ENCODE results near the gene PIK3CA.
"Not testable (repeated sequence)": the region's sequence is repeated elsewhere in the genome, so short reads cannot be mapped to it uniquely, and the experiment has no call there.

Gene PIK3CA

GRCh38 chr3:179247289-179248015 lies 99.3 kb downstream of the PIK3CA start:
- no peak overlapping the region for H3K9ac ChIP-seq (ENCODE audit: low read depth, low read length)

DNA sequence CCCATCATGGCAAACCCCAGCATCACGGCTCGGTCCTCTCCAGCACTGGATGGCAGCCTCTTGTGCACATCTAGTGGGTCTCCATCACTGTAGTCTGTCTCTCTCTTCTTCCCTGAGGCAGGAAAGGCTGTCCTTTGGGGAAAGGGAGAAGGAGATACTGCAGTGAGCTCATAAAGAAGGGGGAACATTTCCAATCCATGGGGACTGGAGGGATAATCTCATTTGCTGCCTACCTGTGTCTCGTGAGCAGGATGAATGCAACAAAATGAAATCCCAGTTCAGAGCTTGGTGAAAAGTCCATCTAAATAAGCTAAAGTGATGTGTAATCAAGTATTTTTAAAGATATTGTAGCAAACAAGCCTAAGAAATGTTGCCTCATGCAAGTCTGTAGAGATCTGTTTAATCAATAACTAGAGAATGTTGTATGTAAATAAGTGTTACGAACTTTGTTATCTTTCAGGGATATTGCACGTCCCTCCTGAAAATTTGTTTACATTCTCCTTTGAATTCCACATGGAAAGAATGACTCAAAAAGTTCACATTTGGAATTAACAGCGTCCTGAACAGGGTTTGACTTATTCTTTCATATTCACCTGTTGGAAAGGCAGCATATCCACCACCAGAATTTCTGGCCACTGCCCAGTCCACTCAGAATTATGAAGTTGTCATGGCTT lies 102.8 kb downstream of the PIK3CA start, which contains the start of gene KCNMB3:
Gene KCNMB3 (minus strand): TSS at position 312 of the 674 bp plus-strand sequence. CDS start 124 bp downstream, at position 188.
- H3K9ac ChIP-seq (ENCODE audit: low read depth, low read length): no peak within 1 kb of the TSS
- H3K36me3 ChIP-seq (ENCODE audit: insufficient read depth, low read length): peaks cover 3% of the 10 kb centered on the region; the same call in 1 of the 2 replicates
- no peaks in the 10 kb centered on the region for H3K4me1 ChIP-seq (ENCODE audit: insufficient read depth, low read length)
- H3K9me3 ChIP-seq (ENCODE audit: control insufficient read depth, insufficient read depth, low read length): no peaks in the 10 kb centered on the region

More at GRCh38 chr3:179247289-179248015, 99.3 kb downstream of the PIK3CA start:
- H3K4me1 ChIP-seq (ENCODE audit: insufficient read depth, low read length): no peaks in the 10 kb centered on the region
- H3K36me3 ChIP-seq (ENCODE audit: insufficient read depth, low read length): peaks cover 3% of the 10 kb centered on the region; the same call in 1 of the 2 replicates
- H3K9me3 ChIP-seq (ENCODE audit: control insufficient read depth, insufficient read depth, low read length): no peaks in the 10 kb centered on the region

- H3K9ac ChIP-seq (ENCODE audit: low read depth, low read length): no peak overlapping the region
- H3K4me1 ChIP-seq (ENCODE audit: insufficient read depth, low read length): no peaks in the 10 kb centered on the region
- H3K36me3 ChIP-seq (ENCODE audit: insufficient read depth, low read length): no peaks in the 10 kb centered on the region; the same call in 1 of the 2 replicates
These were observed 108.7 kb downstream of the PIK3CA start for GRCh38 chr3:179256813-179257212.

GRCh38 chr3:179257742-179258141 lies 109.6 kb downstream of the PIK3CA start:
- H3K36me3 ChIP-seq (ENCODE audit: insufficient read depth, low read length); H3K9me3 ChIP-seq (ENCODE audit: control insufficient read depth, insufficient read depth, low read length); H3K4me1 ChIP-seq (ENCODE audit: insufficient read depth, low read length); H3K9ac ChIP-seq (ENCODE audit: low read depth, low read length): not testable (repeated sequence)

More at GRCh38 chr3:179256813-179257212, 108.7 kb downstream of the PIK3CA start:
- H3K9me3 ChIP-seq (ENCODE audit: control insufficient read depth, insufficient read depth, low read length): peaks cover 3% of the 10 kb centered on the region; the same call in 1 of the 2 replicates

DNA sequence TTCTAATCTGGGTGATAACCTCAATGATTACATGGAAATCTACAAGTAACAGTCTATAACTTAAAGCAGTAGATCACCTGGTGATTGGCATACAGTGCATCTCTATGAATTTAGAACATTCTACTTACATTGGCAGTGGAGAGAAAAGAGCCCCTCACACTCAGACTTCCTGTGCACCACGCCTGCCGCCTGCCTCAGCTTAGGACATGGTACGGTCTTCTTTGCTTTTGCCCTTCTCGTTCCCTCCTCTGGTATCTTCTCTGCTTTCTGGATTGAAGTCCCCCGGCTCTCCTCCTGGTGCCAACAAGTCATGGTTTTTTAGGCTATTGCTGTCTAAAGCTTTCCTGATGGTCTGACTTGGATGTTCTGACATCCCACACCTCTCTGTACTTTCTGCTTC lies 110.7 kb downstream of the PIK3CA start:
- peaks cover 3% of the 10 kb centered on the region; the same call in 1 of the 2 replicates for H3K9me3 ChIP-seq (ENCODE audit: control insufficient read depth, insufficient read depth, low read length)
- H3K9ac ChIP-seq (ENCODE audit: low read depth, low read length): no peak overlapping the region
- no peaks in the 10 kb centered on the region for H3K4me1 ChIP-seq (ENCODE audit: insufficient read depth, low read length)
- H3K36me3 ChIP-seq (ENCODE audit: insufficient read depth, low read length): no peaks in the 10 kb centered on the region

DNA sequence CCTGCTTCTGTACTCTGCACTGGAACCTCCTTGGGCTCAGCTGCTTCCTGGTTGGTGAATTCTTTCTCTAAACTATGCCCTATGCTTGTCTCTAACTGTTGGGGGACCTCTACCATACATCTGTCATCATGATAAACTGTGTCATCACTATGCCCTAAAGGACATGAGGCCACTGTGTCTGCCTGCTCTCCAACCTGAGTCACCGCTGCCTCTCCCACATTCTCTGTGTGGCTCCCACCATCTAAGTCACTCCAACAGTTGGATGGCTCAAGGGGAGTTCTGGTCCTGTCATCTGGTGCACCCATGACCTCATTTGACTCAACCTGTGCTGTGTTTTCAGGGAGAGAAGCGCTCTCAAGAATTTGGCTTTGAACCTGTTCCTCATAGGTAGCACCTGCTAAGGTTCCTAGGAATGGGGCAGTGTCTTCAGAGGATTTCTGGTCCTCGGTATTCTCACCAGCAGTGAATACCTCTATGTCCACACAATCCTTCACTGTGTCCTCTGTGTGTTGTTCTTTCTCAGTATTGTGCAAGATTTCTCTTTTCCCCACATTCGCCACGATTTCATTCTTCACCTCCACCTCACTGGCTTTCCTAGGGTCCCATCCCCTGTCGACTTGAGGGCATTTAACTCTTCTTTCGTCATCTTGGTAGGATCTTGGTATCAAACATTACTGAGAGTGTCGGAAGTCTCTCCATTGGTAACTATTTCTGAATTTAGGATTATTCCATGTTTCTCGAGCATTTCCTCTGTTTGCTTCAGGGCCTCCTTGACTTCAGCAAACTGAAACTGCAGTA lies 112.0 kb downstream of the PIK3CA start:
- not testable (repeated sequence) for H3K4me1 ChIP-seq (ENCODE audit: insufficient read depth, low read length); H3K9me3 ChIP-seq (ENCODE audit: control insufficient read depth, insufficient read depth, low read length); H3K36me3 ChIP-seq (ENCODE audit: insufficient read depth, low read length)
- peak overlapping the region; percentile 59; the same call in 1 of the 2 replicates for H3K9ac ChIP-seq (ENCODE audit: low read depth, low read length)

- H3K4me1 ChIP-seq (ENCODE audit: insufficient read depth, low read length): no peaks in the 10 kb centered on the region
- peaks cover 3% of the 10 kb centered on the region; the same call in 1 of the 2 replicates for H3K9me3 ChIP-seq (ENCODE audit: control insufficient read depth, insufficient read depth, low read length)
- H3K9ac ChIP-seq (ENCODE audit: low read depth, low read length): peak overlapping the region; percentile 59
- no peaks in the 10 kb centered on the region for H3K36me3 ChIP-seq (ENCODE audit: insufficient read depth, low read length)
These were observed 113.0 kb downstream of the PIK3CA start for GRCh38 chr3:179260949-179261765.

DNA sequence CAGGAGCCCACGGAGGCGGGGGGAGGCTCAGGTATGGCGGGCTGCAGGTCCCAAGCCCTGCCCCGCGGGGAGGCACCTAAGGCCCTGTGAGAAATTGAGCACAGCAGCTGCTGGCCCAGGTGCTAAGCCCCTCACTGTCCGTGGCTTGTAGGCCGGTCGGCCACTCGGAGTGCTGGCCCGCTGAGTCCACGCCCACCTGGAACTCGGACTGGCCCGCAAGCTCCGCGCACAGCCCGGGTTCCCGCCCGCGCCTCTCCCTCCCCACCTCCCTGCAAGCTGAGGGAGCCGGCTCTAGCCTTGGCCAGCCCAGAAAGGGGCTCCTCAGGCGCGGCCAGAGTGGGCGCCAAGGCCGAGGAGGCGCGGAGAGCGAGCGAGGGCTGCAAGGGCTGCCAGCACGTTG lies 115.0 kb downstream of the PIK3CA start:
- Histone ChIP-seq H3K4me1 (ENCODE audit: insufficient read depth, low read length) (no peaks in the 10 kb centered on the region), H3K9me3 (ENCODE audit: control insufficient read depth, insufficient read depth, low read length) (peaks cover 3% of the 10 kb centered on the region; the same call in 1 of the 2 replicates), H3K9ac (ENCODE audit: low read depth, low read length) (no peak overlapping the region), H3K36me3 (ENCODE audit: insufficient read depth, low read length) (no peaks in the 10 kb centered on the region)

DNA sequence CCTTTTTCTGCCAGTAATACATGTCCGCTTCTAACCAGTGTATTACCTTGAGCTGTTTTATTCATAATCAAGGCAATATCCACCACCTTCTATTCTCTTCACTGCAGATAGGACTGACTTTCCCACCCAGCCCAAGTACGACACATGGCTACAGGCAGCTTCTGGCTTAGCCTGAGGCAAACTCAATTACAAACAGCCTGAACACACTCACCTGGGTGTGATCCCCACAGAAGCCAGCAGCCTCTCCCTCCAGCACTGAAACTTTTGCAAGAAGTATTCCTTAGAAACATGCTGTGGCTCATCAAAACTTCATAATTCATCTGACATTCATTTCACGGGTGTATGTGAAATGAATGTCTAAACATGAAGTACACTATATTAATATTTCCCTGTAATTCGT lies 116.3 kb downstream of the PIK3CA start:
- Histone ChIP-seq H3K9me3 (ENCODE audit: control insufficient read depth, insufficient read depth, low read length) (peaks cover 3% of the 10 kb centered on the region; the same call in 1 of the 2 replicates), H3K4me1 (ENCODE audit: insufficient read depth, low read length) (peaks cover 6% of the 10 kb centered on the region; the same call in 1 of the 2 replicates), H3K36me3 (ENCODE audit: insufficient read depth, low read length) (no peaks in the 10 kb centered on the region), H3K9ac (ENCODE audit: low read depth, low read length) (no peak overlapping the region; the same call in 1 of the 2 replicates)

DNA sequence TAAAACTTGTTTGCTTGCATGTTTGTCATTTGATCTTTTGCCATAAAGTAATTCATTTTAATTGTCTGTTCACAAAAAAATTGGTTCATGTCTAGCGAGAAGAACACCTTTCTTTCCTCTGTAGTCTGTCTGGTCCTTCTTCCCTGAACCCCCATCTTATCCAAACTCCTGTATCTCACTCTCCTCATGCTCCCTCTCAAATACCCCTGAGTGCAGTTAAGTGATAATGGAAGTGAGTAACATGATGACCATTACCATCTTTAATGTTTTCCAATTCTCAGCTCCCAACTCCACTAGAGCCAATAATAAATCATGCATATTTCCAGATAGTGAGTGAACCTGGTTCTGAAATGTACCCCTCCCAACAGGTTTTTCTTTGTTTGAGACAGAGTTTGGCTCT lies 116.9 kb downstream of the PIK3CA start:
- H3K9ac ChIP-seq (ENCODE audit: low read depth, low read length): no peak overlapping the region
- no peaks in the 10 kb centered on the region for H3K9me3 ChIP-seq (ENCODE audit: control insufficient read depth, insufficient read depth, low read length)
- H3K36me3 ChIP-seq (ENCODE audit: insufficient read depth, low read length): no peaks in the 10 kb centered on the region
- peaks cover 6% of the 10 kb centered on the region; the same call in 1 of the 2 replicates for H3K4me1 ChIP-seq (ENCODE audit: insufficient read depth, low read length)

DNA sequence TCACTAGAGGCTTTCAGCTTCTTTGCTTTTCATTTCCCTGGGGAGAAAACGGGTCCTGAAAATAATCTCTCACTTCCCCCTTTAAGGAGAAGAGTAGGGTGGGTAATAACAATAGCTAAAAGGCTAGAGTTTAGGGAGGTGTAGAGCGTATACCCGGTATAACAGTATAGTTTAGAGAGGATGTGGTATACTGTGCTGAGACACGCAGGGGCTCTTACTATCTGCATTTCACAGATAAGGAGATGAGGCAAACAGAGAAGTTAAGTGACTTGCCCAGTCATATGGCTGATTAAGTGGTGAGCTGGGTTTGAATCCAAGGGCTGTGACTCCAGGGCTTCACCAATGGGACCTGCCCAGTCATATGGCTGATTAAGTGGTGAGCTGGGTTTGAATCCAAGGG lies 117.7 kb downstream of the PIK3CA start:
- H3K4me1 ChIP-seq (ENCODE audit: insufficient read depth, low read length): peaks cover 6% of the 10 kb centered on the region; the same call in 1 of the 2 replicates
- H3K9ac ChIP-seq (ENCODE audit: low read depth, low read length): no peak overlapping the region
- H3K9me3 ChIP-seq (ENCODE audit: control insufficient read depth, insufficient read depth, low read length): no peaks in the 10 kb centered on the region
- no peaks in the 10 kb centered on the region for H3K36me3 ChIP-seq (ENCODE audit: insufficient read depth, low read length)

DNA sequence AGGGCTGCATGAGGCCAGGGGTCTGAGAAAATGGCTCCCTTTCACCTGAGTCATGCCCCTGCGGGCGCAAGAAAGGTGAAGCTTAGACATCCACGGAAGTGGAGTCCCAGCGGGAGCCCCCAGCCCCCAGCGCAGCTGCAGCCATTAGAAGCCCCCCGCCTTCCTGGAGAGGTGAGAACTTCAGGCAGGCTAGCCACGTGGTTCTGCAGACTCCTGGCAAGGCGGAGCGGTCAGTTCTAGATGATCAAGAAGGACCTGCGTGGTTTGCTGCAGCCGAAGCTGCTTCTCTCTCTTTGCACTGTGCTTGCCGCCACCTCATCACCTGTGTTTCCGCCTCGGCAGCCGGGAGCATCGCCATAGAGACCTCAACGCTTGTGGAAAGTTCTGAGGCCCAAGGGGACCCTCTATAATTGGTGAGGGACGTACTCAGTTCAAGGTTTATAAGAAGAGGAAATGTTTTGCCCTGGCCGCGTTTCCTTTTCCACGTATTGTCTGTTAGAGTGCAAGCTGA lies 118.6 kb downstream of the PIK3CA start:
- H3K9ac ChIP-seq (ENCODE audit: low read depth, low read length): no peak overlapping the region
- peaks cover 6% of the 10 kb centered on the region; the same call in 1 of the 2 replicates for H3K4me1 ChIP-seq (ENCODE audit: insufficient read depth, low read length)
- no peaks in the 10 kb centered on the region for H3K9me3 ChIP-seq (ENCODE audit: control insufficient read depth, insufficient read depth, low read length)
- H3K36me3 ChIP-seq (ENCODE audit: insufficient read depth, low read length): no peaks in the 10 kb centered on the region

- H3K36me3 ChIP-seq (ENCODE audit: insufficient read depth, low read length): no peaks in the 10 kb centered on the region
- H3K9ac ChIP-seq (ENCODE audit: low read depth, low read length): no peak overlapping the region
- no peaks in the 10 kb centered on the region for H3K9me3 ChIP-seq (ENCODE audit: control insufficient read depth, insufficient read depth, low read length)
- peaks cover 6% of the 10 kb centered on the region; the same call in 1 of the 2 replicates for H3K4me1 ChIP-seq (ENCODE audit: insufficient read depth, low read length)
These were observed 120.4 kb downstream of the PIK3CA start for GRCh38 chr3:179268400-179269051.
